HepG2 (cell line): ENCODE results near the gene PAFAH1B1. TPM values are rescaled to one million over a fixed set of nuclear protein-coding genes. Genes with fewer than 3 reads are reported as not detected.

Experiments used
- BHLHE40 ChIP-seq: IDR thresholded peaks from 2 replicates; pipeline ENCODE4 v1.6.1; 2011; ENCODE audit warnings: low read length, improper control_type of control experiment
- GTF2F1 ChIP-seq: fragments of 150-350 bp; IDR thresholded peaks from 2 replicates; pipeline ENCODE4 v1.6.1; 2014; ENCODE audit warnings: low read length
- HNRNPLL ChIP-seq: fragments of 200-400 bp; formaldehyde crosslinking; IDR thresholded peaks from 2 replicates; pipeline ENCODE4 v1.6.1; 2017; ENCODE audit warnings: mild to moderate bottlenecking, low read depth, low read length; ENCODE audit not compliant: poor library complexity, severe bottlenecking
- IKZF4 ChIP-seq: sonication (generic); formaldehyde crosslinking; IDR thresholded peaks from 2 replicates; pipeline ENCODE4 v1.5.1; 2020; ENCODE audit warnings: borderline replicate concordance, mild to moderate bottlenecking, low read depth, missing genetic modification reagents; ENCODE audit errors: not compliant biosample characterization
- MXD1 ChIP-seq: sonication (generic); formaldehyde crosslinking; IDR thresholded peaks from 2 replicates; pipeline ENCODE4 v1.4.0; 2020; ENCODE audit warnings: mild to moderate bottlenecking, missing genetic modification reagents
- NFE2L1 ChIP-seq: sonication (generic); formaldehyde crosslinking; IDR thresholded peaks from 2 replicates; pipeline ENCODE4 v1.4.0; 2020; ENCODE audit warnings: missing genetic modification reagents, mild to moderate bottlenecking, borderline replicate concordance
- NONO ChIP-seq, 2 experiments: fragments of 450-650 bp in 1 of 2; sonication (generic) in 1 of 2; formaldehyde crosslinking in 1 of 2; IDR thresholded peaks in 1 of 2; conservative IDR thresholded peaks in 1 of 2; 2 replicates each; pipeline versions ENCODE4 v1.6.1 to v1.8.0; 2017 to 2022; ENCODE audit warnings: mild to moderate bottlenecking in 1 of 2, missing genetic modification reagents in 1 of 2, moderate library complexity in 1 of 2
- NR1H2 ChIP-seq: sonication (generic); formaldehyde crosslinking; IDR thresholded peaks from 2 replicates; pipeline ENCODE4 v1.8.1; 2022; ENCODE audit warnings: low read depth, missing genetic modification reagents, borderline replicate concordance
- PAX8 ChIP-seq: sonication (generic); formaldehyde crosslinking; IDR thresholded peaks from 2 replicates; pipeline ENCODE4 v1.8.0; 2022; ENCODE audit warnings: mild to moderate bottlenecking, missing genetic modification reagents, borderline replicate concordance
- PRDM15 ChIP-seq: sonication (generic); formaldehyde crosslinking; IDR thresholded peaks from 2 replicates; pipeline ENCODE4 v1.4.0; 2020; ENCODE audit warnings: missing genetic modification reagents
- REXO4 ChIP-seq: sonication (generic); formaldehyde crosslinking; IDR thresholded peaks from 2 replicates; pipeline ENCODE4 v1.8.0; 2022; ENCODE audit warnings: missing genetic modification reagents, mild to moderate bottlenecking, borderline replicate concordance
- RXRB ChIP-seq: IDR thresholded peaks from 2 replicates; pipeline ENCODE4 v1.6.1; 2016; ENCODE audit warnings: borderline replicate concordance, missing genetic modification reagents, missing compliant biosample characterization
- ZNF274 ChIP-seq: sonication (generic); formaldehyde crosslinking; IDR thresholded peaks from 2 replicates; pipeline ENCODE4 v1.5.1; 2020; ENCODE audit warnings: mild to moderate bottlenecking, missing genetic modification reagents
- ZNF546 ChIP-seq: sonication (generic); formaldehyde crosslinking; conservative IDR thresholded peaks from 2 replicates; pipeline ENCODE4 v1.8.1; 2023; ENCODE audit warnings: mild to moderate bottlenecking, missing genetic modification reagents
- polyA plus RNA-seq, 8 experiments: library from polyadenylated mRNA; depleted of rRNA in 3 of 8; stranded (reverse) in 7 of 8; unstranded in 1 of 8; fragments of >200 nt; fragmentation: Illumina TruSeq in 4 of 8; extraction: Trizol in 4 of 8; gene quantifications; 2 replicates each; pipeline versions ENCODE4 v1.2.1 to v1.2.3, GENCODE V29; 2011 to 2016; ENCODE audit warnings: low read depth in 4 of 8, missing spikeins in 1 of 8, mixed read lengths in 1 of 8; ENCODE audit not compliant: insufficient read depth in 1 of 8
- total RNA-seq, 5 experiments: library from RNA; depleted of rRNA; stranded (reverse); fragments of >200 nt; fragmentation: Illumina TruSeq; extraction: Trizol; gene quantifications; 2 replicates each; pipeline ENCODE4 v1.2.3, GENCODE V29; 2016; ENCODE audit warnings: low read depth in 1 of 5
- TF ChIP-seq, protein P1 (sequence below), 2 experiments: IDR thresholded peaks; 2 replicates each; pipeline ENCODE4 v1.6.1; 2011 to 2012; ENCODE audit warnings: low read length in 2 of 2, borderline replicate concordance in 1 of 2, low read depth in 1 of 2, mild to moderate bottlenecking in 1 of 2, moderate library complexity in 1 of 2
- TF ChIP-seq, protein P2 (sequence below): sonication (generic); formaldehyde crosslinking; IDR thresholded peaks from 2 replicates; pipeline ENCODE4 v1.4.0; 2020; ENCODE audit warnings: missing genetic modification reagents, borderline replicate concordance

The PAFAH1B1 gene
- total and polyA plus RNA-seq, 2 of the 13 experiments (the other 11 are each of a cell fraction or from before 2014, with no cell fraction given): 46.0 to 64.9 TPM

DNA sequence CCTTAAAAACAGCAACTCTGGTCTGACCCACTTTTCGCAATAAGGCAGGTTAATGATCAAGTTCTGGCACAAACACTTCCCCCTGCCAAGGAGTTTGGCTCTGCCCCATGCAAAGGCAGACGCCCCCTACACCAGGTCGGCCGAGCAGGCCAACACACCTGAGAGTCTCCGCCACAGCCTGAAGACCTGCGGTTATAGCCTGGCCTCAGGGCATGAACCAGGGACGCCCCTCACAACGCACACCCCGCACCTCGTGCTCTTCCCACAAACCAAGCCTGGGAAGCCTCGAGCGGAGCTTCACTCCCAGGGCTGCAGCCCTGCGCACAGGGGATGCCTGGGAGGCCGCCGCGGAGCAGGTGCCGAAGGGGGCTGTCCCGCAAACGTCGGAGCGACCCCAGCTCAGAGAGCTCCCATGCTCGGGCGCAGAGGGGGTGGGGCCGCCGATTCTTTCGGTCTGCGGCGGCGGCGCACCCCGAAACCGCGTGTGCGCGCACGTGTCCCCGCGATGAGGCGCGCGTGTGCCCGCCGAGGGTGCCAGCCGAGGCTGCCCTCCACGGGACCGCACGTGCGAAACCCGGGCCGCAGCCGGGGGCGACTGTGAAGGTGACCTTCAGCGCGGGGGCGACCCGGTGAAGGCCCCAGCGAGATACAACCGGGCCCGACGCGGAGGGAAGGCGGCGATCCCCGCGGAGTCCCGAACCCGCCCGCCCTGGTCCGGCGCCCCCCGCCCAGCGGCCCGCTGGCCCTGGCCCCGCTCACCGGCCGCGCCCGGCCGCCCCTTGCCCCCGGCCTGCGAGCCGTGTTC, 117.6 kb downstream of the PAFAH1B1 start (continued):
- TF ChIP-seq, protein P1, sequence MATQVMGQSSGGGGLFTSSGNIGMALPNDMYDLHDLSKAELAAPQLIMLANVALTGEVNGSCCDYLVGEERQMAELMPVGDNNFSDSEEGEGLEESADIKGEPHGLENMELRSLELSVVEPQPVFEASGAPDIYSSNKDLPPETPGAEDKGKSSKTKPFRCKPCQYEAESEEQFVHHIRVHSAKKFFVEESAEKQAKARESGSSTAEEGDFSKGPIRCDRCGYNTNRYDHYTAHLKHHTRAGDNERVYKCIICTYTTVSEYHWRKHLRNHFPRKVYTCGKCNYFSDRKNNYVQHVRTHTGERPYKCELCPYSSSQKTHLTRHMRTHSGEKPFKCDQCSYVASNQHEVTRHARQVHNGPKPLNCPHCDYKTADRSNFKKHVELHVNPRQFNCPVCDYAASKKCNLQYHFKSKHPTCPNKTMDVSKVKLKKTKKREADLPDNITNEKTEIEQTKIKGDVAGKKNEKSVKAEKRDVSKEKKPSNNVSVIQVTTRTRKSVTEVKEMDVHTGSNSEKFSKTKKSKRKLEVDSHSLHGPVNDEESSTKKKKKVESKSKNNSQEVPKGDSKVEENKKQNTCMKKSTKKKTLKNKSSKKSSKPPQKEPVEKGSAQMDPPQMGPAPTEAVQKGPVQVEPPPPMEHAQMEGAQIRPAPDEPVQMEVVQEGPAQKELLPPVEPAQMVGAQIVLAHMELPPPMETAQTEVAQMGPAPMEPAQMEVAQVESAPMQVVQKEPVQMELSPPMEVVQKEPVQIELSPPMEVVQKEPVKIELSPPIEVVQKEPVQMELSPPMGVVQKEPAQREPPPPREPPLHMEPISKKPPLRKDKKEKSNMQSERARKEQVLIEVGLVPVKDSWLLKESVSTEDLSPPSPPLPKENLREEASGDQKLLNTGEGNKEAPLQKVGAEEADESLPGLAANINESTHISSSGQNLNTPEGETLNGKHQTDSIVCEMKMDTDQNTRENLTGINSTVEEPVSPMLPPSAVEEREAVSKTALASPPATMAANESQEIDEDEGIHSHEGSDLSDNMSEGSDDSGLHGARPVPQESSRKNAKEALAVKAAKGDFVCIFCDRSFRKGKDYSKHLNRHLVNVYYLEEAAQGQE (IDR thresholded peaks at IDR 0.05; ENCODE audit: borderline replicate concordance in 1 of 2, low read depth in 1 of 2, low read length in 2 of 2): 0 out of 4 replicates have a peak, but pooled peaks of 1 of the 2 experiments have one; percentile 21
- TF ChIP-seq NONO (IDR thresholded peaks at IDR 0.05): no peak
- peak; percentile 30 for TF ChIP-seq NONO (CRISPR knock-in tag; conservative IDR thresholded peaks at IDR 0.05)
- TF ChIP-seq GTF2F1: no peak
- TF ChIP-seq PAX8 (CRISPR knock-in tag): 0 out of 2 replicates have a peak, but pooled peaks have one; percentile 60
- peak; percentile 27; the same call in 1 of the 2 replicates for TF ChIP-seq REXO4 (CRISPR knock-in tag)
- peak; percentile 50 for TF ChIP-seq IKZF4 (CRISPR knock-in tag)
- peak; percentile 41; the same call in 1 of the 2 replicates for TF ChIP-seq ZNF546 (CRISPR knock-in tag)
- peak; percentile 71 for TF ChIP-seq ZNF274 (CRISPR knock-in tag)
- peak; percentile 73 for TF ChIP-seq BHLHE40
- TF ChIP-seq PRDM15 (CRISPR knock-in tag): no peak
- peak; percentile 85 for TF ChIP-seq RXRB
- peak; percentile 32; the same call in 1 of the 2 replicates for TF ChIP-seq NFE2L1 (CRISPR knock-in tag)
- TF ChIP-seq, protein P2, sequence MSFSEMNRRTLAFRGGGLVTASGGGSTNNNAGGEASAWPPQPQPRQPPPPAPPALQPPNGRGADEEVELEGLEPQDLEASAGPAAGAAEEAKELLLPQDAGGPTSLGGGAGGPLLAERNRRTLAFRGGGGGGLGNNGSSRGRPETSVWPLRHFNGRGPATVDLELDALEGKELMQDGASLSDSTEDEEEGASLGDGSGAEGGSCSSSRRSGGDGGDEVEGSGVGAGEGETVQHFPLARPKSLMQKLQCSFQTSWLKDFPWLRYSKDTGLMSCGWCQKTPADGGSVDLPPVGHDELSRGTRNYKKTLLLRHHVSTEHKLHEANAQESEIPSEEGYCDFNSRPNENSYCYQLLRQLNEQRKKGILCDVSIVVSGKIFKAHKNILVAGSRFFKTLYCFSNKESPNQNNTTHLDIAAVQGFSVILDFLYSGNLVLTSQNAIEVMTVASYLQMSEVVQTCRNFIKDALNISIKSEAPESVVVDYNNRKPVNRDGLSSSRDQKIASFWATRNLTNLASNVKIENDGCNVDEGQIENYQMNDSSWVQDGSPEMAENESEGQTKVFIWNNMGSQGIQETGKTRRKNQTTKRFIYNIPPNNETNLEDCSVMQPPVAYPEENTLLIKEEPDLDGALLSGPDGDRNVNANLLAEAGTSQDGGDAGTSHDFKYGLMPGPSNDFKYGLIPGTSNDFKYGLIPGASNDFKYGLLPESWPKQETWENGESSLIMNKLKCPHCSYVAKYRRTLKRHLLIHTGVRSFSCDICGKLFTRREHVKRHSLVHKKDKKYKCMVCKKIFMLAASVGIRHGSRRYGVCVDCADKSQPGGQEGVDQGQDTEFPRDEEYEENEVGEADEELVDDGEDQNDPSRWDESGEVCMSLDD (CRISPR knock-in tag): no peak
- no peak for TF ChIP-seq HNRNPLL
- no peak for TF ChIP-seq NR1H2 (CRISPR knock-in tag)
- TF ChIP-seq MXD1 (CRISPR knock-in tag): peak; percentile 35; the same call in 1 of the 2 replicates
